Measurements from ENCODE around the gene ZNF564.
A peak's percentile ranks its signal among the peaks of the same experiment; 100 is the strongest.
"Not testable (repeated sequence)": the region's sequence is repeated elsewhere in the genome, so short reads cannot be mapped to it uniquely, and the experiment has no call there.

The ZNF564 gene

GRCh38 chr19:12497032-12497431 is 54.2 kb downstream of the ZNF564 start:
- no peak for ATAC-seq
- no peak for DNase-seq

- DNase-seq (no peak), ATAC-seq (no peak)
These were observed 54.8 kb downstream of the ZNF564 start for GRCh38 chr19:12496480-12496879.

- ATAC-seq (peak; percentile 100), DNase-seq (peak; percentile 95)
These were observed 56.1 kb downstream of the ZNF564 start for GRCh38 chr19:12495002-12495802.

- ATAC-seq (no peak), DNase-seq (no peak)
These were observed 56.9 kb downstream of the ZNF564 start for GRCh38 chr19:12494260-12494860.

- not testable (repeated sequence) for ATAC-seq, DNase-seq
These were observed 65.0 kb downstream of the ZNF564 start for GRCh38 chr19:12486265-12486783.

GRCh38 chr19:12485571-12485970 is 65.7 kb downstream of the ZNF564 start:
- DNase-seq (no peak), ATAC-seq (no peak)

GRCh38 chr19:12485052-12485416 is 66.2 kb downstream of the ZNF564 start:
- DNase-seq (no peak), ATAC-seq (no peak)

GRCh38 chr19:12484371-12485051 is 66.8 kb downstream of the ZNF564 start, which contains the start of gene ZNF709:
Gene ZNF709, minus strand, starts transcription at chr19:12484816. Its CDS starts 159 bp downstream, at chr19:12484657.
- ATAC-seq (peak; percentile 98), DNase-seq (peak; percentile 92)

- no peak for DNase-seq
- no peak for ATAC-seq
These were observed 67.3 kb downstream of the ZNF564 start for GRCh38 chr19:12484011-12484370.

GRCh38 chr19:12482509-12482886 is 68.8 kb downstream of the ZNF564 start:
- ATAC-seq, result no peak
- DNase-seq, result no peak

GRCh38 chr19:12481781-12482508 is 69.3 kb downstream of the ZNF564 start:
- no peak for DNase-seq
- ATAC-seq, result no peak

GRCh38 chr19:12478234-12478941 is 72.9 kb downstream of the ZNF564 start:
- DNase-seq (no peak), ATAC-seq (no peak)

Data from stimulated activated naive CD8-positive, alpha-beta T cell treated with anti-CD3 and anti-CD28 coated beads, Interleukin-15, Interleukin-2, amounts not matched to agents 100 U/mL and 50 U/mL, for 24 hours (primary cell).